ENCODE measurements around the gene NATD1.

The NATD1 gene

GRCh38 chr17:21189361-21189760 is 63.8 kb downstream of the NATD1 start:
- DNase-seq, result no peak

Data from NCI-H446 treated with DMSO at 0.1 percent for 48 hours (cell line).